ENCODE data around the gene CDK19. TPM values are rescaled to one million over a fixed set of nuclear protein-coding genes. Genes with fewer than 3 reads are reported as not detected.

CDK19 gene
- total RNA-seq, 4 donors from 2014 or later: 3.0 to 7.4 (median 6.3) TPM

DNA sequence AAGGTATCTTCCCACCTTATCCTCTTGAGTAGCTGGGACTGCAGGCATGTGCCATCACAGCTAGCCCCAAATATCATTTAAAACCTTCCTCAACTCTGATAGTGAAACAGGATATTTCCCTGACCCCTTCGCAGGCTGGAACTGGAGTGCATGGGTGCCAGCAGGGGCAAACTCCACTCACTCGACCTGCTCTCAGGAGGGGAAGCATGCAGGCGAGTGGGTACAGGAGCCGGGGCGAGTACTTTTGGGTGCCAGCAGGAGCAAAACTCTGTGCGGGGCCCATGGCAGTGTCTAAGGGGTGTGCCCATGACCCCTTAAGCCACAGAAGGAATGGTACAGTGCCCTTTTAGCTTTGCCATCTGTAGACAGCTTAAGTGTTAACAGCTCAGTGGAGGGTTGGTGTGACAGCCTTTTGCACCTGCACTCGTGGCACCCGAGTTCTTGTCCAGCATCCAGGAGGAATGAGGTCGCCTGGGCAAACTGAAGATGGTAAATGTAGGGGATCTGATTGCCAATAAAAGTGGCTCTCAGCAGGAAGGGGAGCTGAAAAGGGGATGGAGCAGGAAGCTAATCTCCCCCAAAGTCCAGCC is 155.1 kb downstream of the CDK19 start:
- Histone ChIP-seq H3K4me3 (no peak overlapping the region), H3K27me3 (no peaks in the 10 kb centered on the region), H3K9me3 (no peaks in the 10 kb centered on the region), H3K36me3 (no peaks in the 10 kb centered on the region), H3K27ac (no peak overlapping the region), H3K4me1 (no peaks in the 10 kb centered on the region)
- ATAC-seq (no peak), DNase-seq (no peak)
- in situ Hi-C loops (cut with MboI; ENCODE audit: low sequenced_read_pairs in 4 of 4) (no loop called here), intact Hi-C loops (cut with DNase I; ENCODE audit: low total_unique reads) (no loop called here)
- TF ChIP-seq, protein P1, sequence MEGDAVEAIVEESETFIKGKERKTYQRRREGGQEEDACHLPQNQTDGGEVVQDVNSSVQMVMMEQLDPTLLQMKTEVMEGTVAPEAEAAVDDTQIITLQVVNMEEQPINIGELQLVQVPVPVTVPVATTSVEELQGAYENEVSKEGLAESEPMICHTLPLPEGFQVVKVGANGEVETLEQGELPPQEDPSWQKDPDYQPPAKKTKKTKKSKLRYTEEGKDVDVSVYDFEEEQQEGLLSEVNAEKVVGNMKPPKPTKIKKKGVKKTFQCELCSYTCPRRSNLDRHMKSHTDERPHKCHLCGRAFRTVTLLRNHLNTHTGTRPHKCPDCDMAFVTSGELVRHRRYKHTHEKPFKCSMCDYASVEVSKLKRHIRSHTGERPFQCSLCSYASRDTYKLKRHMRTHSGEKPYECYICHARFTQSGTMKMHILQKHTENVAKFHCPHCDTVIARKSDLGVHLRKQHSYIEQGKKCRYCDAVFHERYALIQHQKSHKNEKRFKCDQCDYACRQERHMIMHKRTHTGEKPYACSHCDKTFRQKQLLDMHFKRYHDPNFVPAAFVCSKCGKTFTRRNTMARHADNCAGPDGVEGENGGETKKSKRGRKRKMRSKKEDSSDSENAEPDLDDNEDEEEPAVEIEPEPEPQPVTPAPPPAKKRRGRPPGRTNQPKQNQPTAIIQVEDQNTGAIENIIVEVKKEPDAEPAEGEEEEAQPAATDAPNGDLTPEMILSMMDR (IDR thresholded peaks at IDR 0.05 in 4 of 5, conservative IDR thresholded peaks at IDR 0.05 in 1 of 5): no peak
- TF ChIP-seq POLR2A (IDR thresholded peaks at IDR 0.05): no peak

DNA sequence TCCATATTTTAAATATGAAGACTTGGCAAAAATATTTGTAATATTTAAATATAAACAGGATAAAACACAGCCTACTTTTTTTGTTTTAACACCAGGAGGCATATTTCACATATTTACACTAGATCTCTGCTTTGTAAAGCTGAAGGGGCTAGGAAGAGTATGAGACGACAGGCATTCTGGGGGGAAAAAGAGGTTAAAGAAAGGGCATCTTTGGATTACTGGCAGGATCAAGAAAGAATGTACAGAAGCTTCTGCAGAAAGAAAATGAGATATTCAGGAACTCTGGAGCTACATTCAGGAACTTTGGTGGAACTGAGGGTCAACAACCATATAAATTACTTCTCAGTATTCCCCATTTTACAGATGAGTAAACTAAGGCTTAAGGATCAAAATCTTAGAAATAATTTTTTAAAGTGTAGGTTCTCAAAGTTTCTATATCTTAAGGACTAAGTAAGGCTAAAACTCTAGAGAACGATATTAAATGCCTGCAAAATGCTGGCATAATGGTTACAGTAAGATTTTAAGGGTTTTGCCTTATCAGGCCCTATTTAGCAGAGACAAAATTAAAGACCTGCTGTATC is 156.5 kb downstream of the CDK19 start:
- Histone ChIP-seq H3K4me1 (no peaks in the 10 kb centered on the region), H3K27me3 (no peaks in the 10 kb centered on the region), H3K27ac (no peak overlapping the region), H3K36me3 (no peaks in the 10 kb centered on the region), H3K4me3 (no peak overlapping the region), H3K9me3 (no peaks in the 10 kb centered on the region)
- TF ChIP-seq POLR2A (IDR thresholded peaks at IDR 0.05): no peak
- TF ChIP-seq, protein P1 (IDR thresholded peaks at IDR 0.05 in 4 of 5, conservative IDR thresholded peaks at IDR 0.05 in 1 of 5): no peak
- DNase-seq: no peak
- in situ Hi-C loops (cut with MboI; ENCODE audit: low sequenced_read_pairs in 4 of 4) (no loop called here), intact Hi-C loops (cut with DNase I; ENCODE audit: low total_unique reads) (no loop called here)
- ATAC-seq: no peak

DNA sequence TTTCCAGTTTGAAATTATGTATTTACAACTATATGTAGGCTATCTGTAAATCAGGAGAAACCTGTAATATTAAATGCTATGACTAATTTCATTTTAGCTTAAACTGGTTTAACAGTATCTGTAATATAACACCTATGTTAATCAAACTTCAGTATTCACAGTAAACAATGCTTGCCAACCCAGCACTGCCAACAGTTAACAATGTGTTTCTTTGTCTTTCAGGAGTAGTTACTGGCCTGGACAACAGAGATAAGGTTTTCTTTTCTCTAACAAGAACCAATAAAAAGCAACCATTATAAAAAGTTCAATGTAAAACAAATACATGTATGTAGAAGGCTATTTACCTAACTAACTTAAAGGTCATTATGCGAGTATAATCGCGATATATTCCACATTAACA is 158.8 kb downstream of the CDK19 start:
- in situ Hi-C loops (cut with MboI; ENCODE audit: low sequenced_read_pairs in 4 of 4) (no loop called here), intact Hi-C loops (cut with DNase I; ENCODE audit: low total_unique reads) (no loop called here)
- Histone ChIP-seq H3K9me3 (no peaks in the 10 kb centered on the region), H3K27me3 (no peaks in the 10 kb centered on the region), H3K27ac (no peak overlapping the region), H3K4me1 (no peaks in the 10 kb centered on the region), H3K4me3 (no peak overlapping the region), H3K36me3 (no peaks in the 10 kb centered on the region)
- ATAC-seq: no peak
- DNase-seq: no peak
- TF ChIP-seq, protein P1 (IDR thresholded peaks at IDR 0.05 in 4 of 5, conservative IDR thresholded peaks at IDR 0.05 in 1 of 5): no peak

DNA sequence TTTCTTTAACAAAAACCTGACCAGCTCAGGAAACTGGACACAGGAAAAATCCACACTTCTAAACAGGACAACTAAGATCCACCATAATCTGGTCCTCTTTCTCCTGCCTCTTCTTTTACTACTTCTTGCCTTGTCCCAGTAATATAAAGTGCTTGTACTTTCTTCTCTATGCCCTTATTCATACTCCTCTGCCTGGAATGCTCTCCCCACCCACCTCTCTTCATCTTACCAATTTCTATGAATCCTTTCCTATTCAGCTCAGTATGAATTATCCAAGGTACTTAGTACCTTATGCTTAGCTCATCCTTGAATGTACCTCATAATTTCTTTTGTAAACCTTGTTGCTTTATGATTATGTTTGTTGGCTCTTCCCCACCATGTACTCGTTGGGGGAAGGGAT is 159.4 kb downstream of the CDK19 start:
- no peaks in the 10 kb centered on the region for H3K9me3 ChIP-seq
- in situ Hi-C loops (cut with MboI; ENCODE audit: low sequenced_read_pairs in 4 of 4): no loop called here

More for the DNA sequence above, 159.4 kb downstream of the CDK19 start:
- no peaks in the 10 kb centered on the region for H3K27me3 ChIP-seq
- no peaks in the 10 kb centered on the region for H3K36me3 ChIP-seq
- ATAC-seq: no peak
- no peak for DNase-seq
- H3K4me1 ChIP-seq: no peaks in the 10 kb centered on the region
- no peak for TF ChIP-seq POLR2A (IDR thresholded peaks at IDR 0.05)
- TF ChIP-seq, protein P1 (IDR thresholded peaks at IDR 0.05 in 4 of 5, conservative IDR thresholded peaks at IDR 0.05 in 1 of 5): no peak
- H3K27ac ChIP-seq: no peak overlapping the region
- intact Hi-C loops (cut with DNase I; ENCODE audit: low total_unique reads): no loop called here
- no peak overlapping the region for H3K4me3 ChIP-seq
